Measurements from ENCODE around the gene MALL.
A peak's percentile ranks its signal among the peaks of the same experiment; 100 is the strongest.
"Not testable (repeated sequence)": the region's sequence is repeated elsewhere in the genome, so short reads cannot be mapped to it uniquely, and the experiment has no call there.

Gene MALL

DNA sequence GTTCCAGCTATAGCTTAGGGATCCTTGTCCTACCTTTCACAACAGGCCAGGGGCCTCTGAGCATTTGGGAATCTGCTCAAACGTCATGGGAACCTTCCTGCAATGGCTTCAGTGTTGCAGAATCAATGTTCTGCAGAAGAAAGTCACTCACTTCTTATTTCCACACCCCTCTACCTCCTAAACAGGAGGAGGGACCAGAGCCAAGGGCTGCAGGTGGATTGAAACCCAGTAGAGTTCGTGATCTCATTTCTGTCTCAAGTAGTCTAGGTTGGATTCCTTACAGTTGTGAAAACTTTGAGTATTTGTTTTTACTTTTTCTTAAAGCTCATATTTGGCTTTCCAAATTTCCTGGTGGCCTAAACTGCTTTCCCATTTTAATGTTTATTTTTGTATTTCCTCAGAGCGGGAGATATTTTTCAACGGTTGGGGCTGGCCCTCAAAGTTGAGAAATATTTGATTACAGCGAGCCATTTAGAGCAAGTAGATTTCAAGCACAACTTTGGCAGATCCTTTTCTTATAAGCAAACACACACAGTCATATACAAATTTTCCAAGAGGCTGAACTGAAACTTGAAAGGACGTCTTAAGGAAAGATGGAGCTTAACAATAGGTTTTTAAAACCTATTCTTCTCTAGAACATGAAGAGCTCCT lies 20.6 kb downstream of the MALL start:
- H3K27me3 ChIP-seq (replicated peaks; ENCODE audit: control insufficient read depth, insufficient read depth, low read length); H3K4me3 ChIP-seq (ENCODE audit: low read length); H3K36me3 ChIP-seq (ENCODE audit: control insufficient read depth, insufficient read depth, low read length, severe bottlenecking); H3K9ac ChIP-seq (ENCODE audit: low read length); H3K9me3 ChIP-seq (ENCODE audit: control insufficient read depth, low read length); H3K4me1 ChIP-seq (ENCODE audit: control insufficient read depth, insufficient read depth, low read length): not testable (repeated sequence)
- peak; percentile 35 for DNase-seq (ENCODE audit: low read depth)

DNA sequence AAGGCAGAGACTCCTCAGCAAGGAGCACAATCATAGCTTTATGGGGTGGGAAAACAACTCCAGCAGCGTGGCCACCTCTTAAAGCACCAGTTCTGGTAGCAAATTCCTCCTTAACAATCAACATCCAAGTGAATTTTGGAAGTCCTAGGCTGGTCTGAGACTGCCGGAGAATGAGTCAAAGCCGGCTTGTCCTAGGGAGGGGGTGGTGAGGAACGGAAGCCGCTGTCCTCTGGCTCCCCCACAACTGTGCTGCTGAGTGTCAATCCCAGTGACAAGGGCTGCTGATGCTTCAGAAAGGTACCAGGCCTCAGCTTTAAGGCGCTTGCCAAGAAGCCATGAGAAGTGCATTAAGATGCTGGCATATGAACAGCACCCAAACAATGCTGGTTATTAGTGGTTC lies 21.7 kb downstream of the MALL start:
- H3K9ac ChIP-seq (ENCODE audit: low read length); H3K4me3 ChIP-seq (ENCODE audit: low read length); H3K27me3 ChIP-seq (replicated peaks; ENCODE audit: control insufficient read depth, insufficient read depth, low read length); DNase-seq (ENCODE audit: low read depth); H3K9me3 ChIP-seq (ENCODE audit: control insufficient read depth, low read length); H3K36me3 ChIP-seq (ENCODE audit: control insufficient read depth, insufficient read depth, low read length, severe bottlenecking); H3K4me1 ChIP-seq (ENCODE audit: control insufficient read depth, insufficient read depth, low read length): not testable (repeated sequence)

DNA sequence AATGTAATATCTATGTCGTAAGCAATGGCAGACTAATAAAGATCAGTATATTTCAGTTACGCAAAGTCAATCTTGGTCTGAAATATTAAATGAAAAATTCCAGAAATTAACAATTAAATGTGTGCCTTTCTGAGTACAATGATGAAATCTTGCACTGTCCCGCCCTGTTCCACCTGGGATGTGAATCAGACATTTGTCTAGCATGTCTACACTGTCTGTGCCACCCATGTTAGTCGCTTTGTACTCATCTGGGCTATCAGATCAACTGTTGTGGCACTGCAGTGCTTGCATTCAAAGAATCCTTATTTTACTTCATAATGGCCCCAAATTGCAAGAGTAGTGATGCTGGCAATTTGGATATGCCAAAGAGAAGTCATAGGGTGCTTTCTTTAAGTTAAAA lies 25.5 kb downstream of the MALL start:
- H3K4me3 ChIP-seq (ENCODE audit: low read length); H3K4me1 ChIP-seq (ENCODE audit: control insufficient read depth, insufficient read depth, low read length); H3K36me3 ChIP-seq (ENCODE audit: control insufficient read depth, insufficient read depth, low read length, severe bottlenecking); H3K9me3 ChIP-seq (ENCODE audit: control insufficient read depth, low read length); H3K9ac ChIP-seq (ENCODE audit: low read length); DNase-seq (ENCODE audit: low read depth); H3K27me3 ChIP-seq (replicated peaks; ENCODE audit: control insufficient read depth, insufficient read depth, low read length): not testable (repeated sequence)

DNA sequence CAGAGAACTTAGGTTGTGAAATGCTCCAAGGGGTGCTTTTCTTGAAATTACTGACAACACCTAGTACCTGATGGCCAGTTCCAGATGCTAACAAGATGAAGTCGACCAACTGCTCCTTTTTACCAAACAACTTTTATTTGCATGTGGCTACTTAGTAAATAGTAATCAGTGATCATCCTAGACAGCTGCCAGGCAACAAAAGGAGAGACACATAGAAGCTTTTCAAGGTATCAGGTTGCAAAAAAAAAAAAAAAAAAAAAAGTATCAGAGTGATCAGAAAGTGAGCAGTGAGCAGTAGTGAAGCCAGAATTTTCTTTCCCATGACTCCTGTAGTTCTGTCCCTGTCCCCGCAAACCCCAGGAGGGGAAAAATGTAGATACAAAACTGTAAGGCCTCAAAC lies 31.9 kb downstream of the MALL start:
- H3K4me1 ChIP-seq (ENCODE audit: control insufficient read depth, insufficient read depth, low read length); H3K36me3 ChIP-seq (ENCODE audit: control insufficient read depth, insufficient read depth, low read length, severe bottlenecking); H3K9ac ChIP-seq (ENCODE audit: low read length); DNase-seq (ENCODE audit: low read depth); H3K9me3 ChIP-seq (ENCODE audit: control insufficient read depth, low read length); H3K27me3 ChIP-seq (replicated peaks; ENCODE audit: control insufficient read depth, insufficient read depth, low read length); H3K4me3 ChIP-seq (ENCODE audit: low read length): not testable (repeated sequence)

DNA sequence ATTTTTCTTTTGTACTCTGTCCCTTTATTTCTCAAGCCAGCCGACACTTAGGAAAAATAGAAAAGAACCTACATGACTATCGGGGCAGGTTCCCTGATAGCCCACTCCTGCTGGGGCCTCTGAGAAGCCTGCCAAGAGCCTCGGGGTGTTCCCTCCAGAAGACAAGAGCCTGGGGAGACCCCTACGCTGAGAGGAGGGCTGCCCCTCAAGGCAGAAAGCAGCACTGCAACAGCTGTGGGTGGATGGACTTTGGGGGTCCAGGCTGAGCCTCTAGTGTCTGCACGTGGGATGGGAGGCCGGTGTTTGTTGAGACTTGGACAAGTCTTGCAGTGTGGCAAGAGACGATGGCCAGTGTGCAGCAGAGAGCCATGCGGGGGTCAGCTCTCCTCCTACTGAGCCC lies 32.5 kb downstream of the MALL start:
- not testable (repeated sequence) for H3K9me3 ChIP-seq (ENCODE audit: control insufficient read depth, low read length); H3K27me3 ChIP-seq (replicated peaks; ENCODE audit: control insufficient read depth, insufficient read depth, low read length); H3K36me3 ChIP-seq (ENCODE audit: control insufficient read depth, insufficient read depth, low read length, severe bottlenecking); H3K4me3 ChIP-seq (ENCODE audit: low read length); H3K9ac ChIP-seq (ENCODE audit: low read length); DNase-seq (ENCODE audit: low read depth); H3K4me1 ChIP-seq (ENCODE audit: control insufficient read depth, insufficient read depth, low read length)

DNA sequence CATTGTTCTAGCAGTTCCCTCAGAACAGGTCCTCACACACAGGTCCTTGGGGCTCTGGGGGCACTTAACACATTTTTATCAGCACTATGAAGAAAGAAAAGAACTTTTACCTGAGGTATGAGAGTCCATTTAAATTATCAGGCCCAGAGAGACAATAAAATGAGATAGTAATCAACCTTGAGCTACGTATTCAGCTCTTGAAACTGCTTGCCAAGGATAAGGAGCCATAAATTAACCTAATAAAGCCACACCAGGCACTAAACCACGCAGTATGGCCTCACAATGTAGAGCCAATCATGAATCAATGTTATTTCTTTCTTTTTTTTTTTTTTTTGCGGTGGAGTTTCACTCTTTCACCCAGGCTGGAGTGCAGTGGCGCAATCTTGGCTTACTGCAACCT lies 37.5 kb downstream of the MALL start:
- not testable (repeated sequence) for DNase-seq (ENCODE audit: low read depth)

DNA sequence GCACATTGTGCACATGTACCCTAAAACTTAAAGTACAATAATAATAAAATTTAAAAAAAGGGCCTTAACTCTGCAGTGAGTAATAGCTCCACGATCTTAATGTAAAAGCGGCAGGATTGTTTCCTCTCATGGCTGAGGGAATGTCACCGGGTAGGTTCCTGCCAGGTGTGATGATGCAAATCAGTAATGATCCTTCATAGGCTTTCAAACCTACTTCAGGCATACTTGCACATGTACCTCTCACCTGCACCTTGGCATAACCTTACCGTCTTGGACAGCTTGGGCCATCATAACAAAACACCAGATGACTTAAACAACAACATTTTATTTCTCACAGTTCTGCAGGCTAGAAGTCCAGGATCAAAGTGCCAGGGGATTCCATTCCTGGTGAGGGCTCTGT lies 39.7 kb downstream of the MALL start:
- DNase-seq (ENCODE audit: low read depth) = not testable (repeated sequence)

More for the DNA sequence above, 37.5 kb downstream of the MALL start:
- not testable (repeated sequence) for H3K27me3 ChIP-seq (replicated peaks; ENCODE audit: control insufficient read depth, insufficient read depth, low read length); H3K4me1 ChIP-seq (ENCODE audit: control insufficient read depth, insufficient read depth, low read length); H3K4me3 ChIP-seq (ENCODE audit: low read length); H3K9ac ChIP-seq (ENCODE audit: low read length); H3K9me3 ChIP-seq (ENCODE audit: control insufficient read depth, low read length); H3K36me3 ChIP-seq (ENCODE audit: control insufficient read depth, insufficient read depth, low read length, severe bottlenecking)

DNA sequence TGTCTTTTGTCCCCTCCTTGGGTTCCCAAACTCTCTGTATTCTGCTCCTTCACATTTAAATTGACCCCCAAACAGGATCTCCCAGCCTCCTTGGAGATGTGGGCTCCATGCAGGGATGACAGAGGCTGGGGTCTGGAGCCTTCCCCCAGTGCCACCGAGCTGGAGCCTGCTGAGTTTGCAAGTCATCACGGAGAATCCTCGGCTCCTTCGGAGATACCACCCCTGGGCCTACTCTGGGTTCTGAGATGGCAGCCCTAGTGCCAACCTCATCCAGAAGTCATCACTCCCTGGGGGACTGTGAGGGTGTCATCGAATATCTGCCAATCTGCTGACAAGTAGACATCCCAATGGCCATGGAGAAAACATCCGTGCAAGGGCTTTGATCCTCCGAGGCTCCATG lies 45.8 kb downstream of the MALL start:
- DNase-seq (ENCODE audit: low read depth); H3K4me3 ChIP-seq (ENCODE audit: low read length); H3K9me3 ChIP-seq (ENCODE audit: control insufficient read depth, low read length); H3K36me3 ChIP-seq (ENCODE audit: control insufficient read depth, insufficient read depth, low read length, severe bottlenecking); H3K4me1 ChIP-seq (ENCODE audit: control insufficient read depth, insufficient read depth, low read length); H3K27me3 ChIP-seq (replicated peaks; ENCODE audit: control insufficient read depth, insufficient read depth, low read length); H3K9ac ChIP-seq (ENCODE audit: low read length): not testable (repeated sequence)

More for the DNA sequence above, 39.7 kb downstream of the MALL start:
- H3K9me3 ChIP-seq (ENCODE audit: control insufficient read depth, low read length); H3K4me1 ChIP-seq (ENCODE audit: control insufficient read depth, insufficient read depth, low read length); H3K27me3 ChIP-seq (replicated peaks; ENCODE audit: control insufficient read depth, insufficient read depth, low read length); H3K9ac ChIP-seq (ENCODE audit: low read length); H3K4me3 ChIP-seq (ENCODE audit: low read length); H3K36me3 ChIP-seq (ENCODE audit: control insufficient read depth, insufficient read depth, low read length, severe bottlenecking): not testable (repeated sequence)

DNA sequence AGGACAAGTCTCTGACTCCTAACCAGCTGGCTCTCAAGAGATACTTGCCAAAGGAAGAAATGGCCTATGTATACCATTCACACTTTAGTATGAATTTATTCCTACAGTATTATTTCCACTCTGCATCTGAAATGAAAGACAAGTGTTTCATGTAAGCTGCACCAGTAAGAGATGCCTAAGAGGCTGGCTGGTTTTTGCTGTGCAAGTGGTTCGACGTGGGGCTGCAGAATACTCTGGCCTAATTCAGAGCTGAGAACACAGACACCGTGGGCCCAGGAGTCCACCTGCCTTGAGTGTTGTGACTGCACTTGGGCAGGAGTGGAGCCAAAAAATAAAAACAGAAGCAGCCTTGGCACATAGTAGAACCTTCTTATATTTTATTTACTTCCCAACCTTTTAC lies 47.5 kb downstream of the MALL start:
- not testable (repeated sequence) for DNase-seq (ENCODE audit: low read depth); H3K4me1 ChIP-seq (ENCODE audit: control insufficient read depth, insufficient read depth, low read length); H3K36me3 ChIP-seq (ENCODE audit: control insufficient read depth, insufficient read depth, low read length, severe bottlenecking); H3K9ac ChIP-seq (ENCODE audit: low read length); H3K27me3 ChIP-seq (replicated peaks; ENCODE audit: control insufficient read depth, insufficient read depth, low read length); H3K4me3 ChIP-seq (ENCODE audit: low read length); H3K9me3 ChIP-seq (ENCODE audit: control insufficient read depth, low read length)

DNA sequence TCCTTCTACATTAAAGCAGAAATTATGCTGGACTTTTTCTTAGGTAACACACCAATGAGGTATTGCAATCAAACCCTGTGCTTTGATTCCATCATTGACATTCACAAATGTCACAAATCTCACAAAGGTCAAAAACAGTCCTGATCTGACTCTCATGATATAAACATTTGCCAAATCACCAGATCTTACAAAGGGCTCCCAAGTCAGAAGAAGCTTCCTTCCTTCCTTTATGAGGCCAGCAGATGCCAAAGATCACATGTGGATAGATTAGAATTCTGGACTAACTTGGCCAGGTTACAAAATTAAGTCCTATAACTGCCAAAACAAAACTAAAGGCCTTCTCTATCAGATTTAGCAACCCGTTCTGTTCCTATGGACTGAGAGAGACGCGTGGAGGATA lies 53.3 kb downstream of the MALL start:
- H3K9me3 ChIP-seq (ENCODE audit: control insufficient read depth, low read length); H3K4me3 ChIP-seq (ENCODE audit: low read length); H3K4me1 ChIP-seq (ENCODE audit: control insufficient read depth, insufficient read depth, low read length); H3K9ac ChIP-seq (ENCODE audit: low read length); H3K36me3 ChIP-seq (ENCODE audit: control insufficient read depth, insufficient read depth, low read length, severe bottlenecking); H3K27me3 ChIP-seq (replicated peaks; ENCODE audit: control insufficient read depth, insufficient read depth, low read length); DNase-seq (ENCODE audit: low read depth): not testable (repeated sequence)

DNA sequence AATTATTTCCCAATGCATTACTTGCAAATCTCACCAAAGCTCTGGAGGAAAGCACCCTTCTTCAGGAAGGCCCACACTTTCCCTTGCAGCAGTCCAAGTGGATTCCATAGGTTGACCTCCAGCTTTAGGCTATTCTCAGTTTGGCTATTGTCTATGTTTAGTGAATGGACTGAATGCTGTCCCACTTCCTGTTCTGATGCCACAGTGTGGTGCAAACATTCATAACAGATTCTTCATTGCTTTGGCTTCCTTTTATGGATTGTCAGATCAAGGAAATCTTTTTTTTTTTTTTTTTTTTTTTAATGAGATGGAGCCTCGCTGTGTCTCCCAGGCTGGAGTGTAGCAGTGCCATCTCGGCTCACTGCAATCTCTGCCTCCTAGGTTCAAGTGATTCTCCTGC lies 55.1 kb downstream of the MALL start:
- DNase-seq (ENCODE audit: low read depth) = not testable (repeated sequence)

DNA sequence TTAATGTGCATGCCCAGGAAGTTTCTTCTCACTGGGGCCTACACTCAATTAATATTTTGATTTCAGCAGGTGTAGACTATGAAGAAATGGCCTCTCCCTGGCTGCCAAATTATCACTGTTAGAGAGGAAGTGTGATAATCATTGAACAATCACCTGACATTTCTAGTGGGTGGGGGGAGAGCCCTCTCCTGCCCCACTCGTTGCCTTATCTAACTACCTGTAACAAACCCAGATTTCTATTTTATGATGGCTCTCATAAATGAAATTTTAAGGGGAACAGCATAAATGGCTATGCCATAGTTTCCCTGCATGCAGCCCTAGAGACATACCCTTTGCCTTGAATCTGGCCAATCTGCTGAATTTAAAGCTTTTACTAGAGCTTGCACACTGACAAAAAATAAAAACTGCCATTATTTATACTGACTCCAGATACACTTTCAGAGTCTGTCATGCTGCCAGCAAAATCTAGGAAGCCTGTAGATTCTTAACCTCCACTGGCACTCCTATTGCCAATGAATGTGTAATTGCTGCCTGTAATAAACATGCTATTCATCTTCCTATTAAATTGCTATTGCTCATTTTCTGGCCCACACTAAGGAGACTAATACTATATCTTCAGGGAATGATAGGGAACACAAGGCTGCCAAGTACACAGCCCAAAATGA lies 55.8 kb downstream of the MALL start:
- not testable (repeated sequence) for H3K27me3 ChIP-seq (replicated peaks; ENCODE audit: control insufficient read depth, insufficient read depth, low read length); H3K36me3 ChIP-seq (ENCODE audit: control insufficient read depth, insufficient read depth, low read length, severe bottlenecking); H3K9me3 ChIP-seq (ENCODE audit: control insufficient read depth, low read length); DNase-seq (ENCODE audit: low read depth); H3K4me3 ChIP-seq (ENCODE audit: low read length); H3K9ac ChIP-seq (ENCODE audit: low read length); H3K4me1 ChIP-seq (ENCODE audit: control insufficient read depth, insufficient read depth, low read length)

More for the DNA sequence above, 55.1 kb downstream of the MALL start:
- not testable (repeated sequence) for H3K4me1 ChIP-seq (ENCODE audit: control insufficient read depth, insufficient read depth, low read length); H3K36me3 ChIP-seq (ENCODE audit: control insufficient read depth, insufficient read depth, low read length, severe bottlenecking); H3K4me3 ChIP-seq (ENCODE audit: low read length); H3K9me3 ChIP-seq (ENCODE audit: control insufficient read depth, low read length); H3K9ac ChIP-seq (ENCODE audit: low read length); H3K27me3 ChIP-seq (replicated peaks; ENCODE audit: control insufficient read depth, insufficient read depth, low read length)

Data from adipocyte (in vitro differentiated cells).